Activated T-helper 2 cell treated with anti-CD3 and anti-CD28 coated beads, Interferon-gamma antibody, Interleukin-2, Interleukin-4, amounts not matched to agents 10 μg/mL and 5 μg/mL and 100 μg/mL, durations not matched to agents 14 hours and 24 hours and 36 hours (primary cell): Measurements from ENCODE around the gene NABP1. TPM values are rescaled to one million over a fixed set of nuclear protein-coding genes. Genes with fewer than 3 reads are reported as not detected.

Experiments used
- total RNA-seq: library from RNA; stranded (reverse); gene quantifications from 2 replicates; pipeline ENCODE4 v1.2.3, GENCODE V29; 2022

The NABP1 gene
- total RNA-seq, 1 donor from 2014 or later, result 39.9 TPM

Other genes starting within 250 kb of the NABP1 start
- not detected in 2 replicates for gene CAVIN2, start 169.0 kb downstream of the NABP1 start, total RNA-seq